Measurements from ENCODE around the gene ZNF548.

ZNF548 gene

GRCh38 chr19:57395710-57396109 lies 6.1 kb downstream of the ZNF548 start:
- DNase-seq (ENCODE audit: low read depth in 2 of 3, low spot score in 2 of 3), result no peak

GRCh38 chr19:57398868-57399267 lies 9.2 kb downstream of the ZNF548 start:
- no peak for DNase-seq (ENCODE audit: low read depth in 2 of 3, low spot score in 2 of 3)

GRCh38 chr19:57403737-57404563 lies 14.3 kb downstream of the ZNF548 start:
- no peak for DNase-seq (ENCODE audit: low read depth in 2 of 3, low spot score in 2 of 3)

GRCh38 chr19:57406516-57407123 lies 17.0 kb downstream of the ZNF548 start:
- peak; percentile 18 to 23 (median 22) for DNase-seq (ENCODE audit: low read depth in 2 of 3, low spot score in 2 of 3)

- peak; percentile 53 to 76 (median 74) for DNase-seq (ENCODE audit: low read depth in 2 of 3, low spot score in 2 of 3)
Observed at GRCh38 chr19:57410877-57411671, 21.4 kb downstream of the ZNF548 start, which contains the start of gene ZNF17. ZNF17 (plus strand) TSS chr19:57411161; CDS start chr19:57413616, 2,455 bp downstream.

GRCh38 chr19:57419439-57419838 lies 29.8 kb downstream of the ZNF548 start:
- DNase-seq (ENCODE audit: low read depth in 2 of 3, low spot score in 2 of 3), result no peak

- no peak for DNase-seq (ENCODE audit: low read depth in 2 of 3, low spot score in 2 of 3)
Observed at GRCh38 chr19:57421037-57421436, 31.4 kb downstream of the ZNF548 start.

GRCh38 chr19:57434386-57435061 lies 44.9 kb downstream of the ZNF548 start:
- DNase-seq (ENCODE audit: low read depth in 2 of 3, low spot score in 2 of 3), result no peak

- peak; percentile 67 to 80 (median 79) for DNase-seq (ENCODE audit: low read depth in 2 of 3, low spot score in 2 of 3)
Observed at GRCh38 chr19:57435062-57435978, 45.7 kb downstream of the ZNF548 start, which contains the start of gene ZNF749. ZNF749 (plus strand) TSS chr19:57435325; CDS start chr19:57435579, 254 bp downstream.

GRCh38 chr19:57436417-57436816 lies 46.8 kb downstream of the ZNF548 start:
- no peak for DNase-seq (ENCODE audit: low read depth in 2 of 3, low spot score in 2 of 3)

- DNase-seq (ENCODE audit: low read depth in 2 of 3, low spot score in 2 of 3), result no peak
Observed at GRCh38 chr19:57437931-57438330, 48.3 kb downstream of the ZNF548 start.

- DNase-seq (ENCODE audit: low read depth in 2 of 3, low spot score in 2 of 3), result no peak
Observed at GRCh38 chr19:57438925-57439324, 49.3 kb downstream of the ZNF548 start.

- no peak for DNase-seq (ENCODE audit: low read depth in 2 of 3, low spot score in 2 of 3)
Observed at GRCh38 chr19:57441979-57442752, 52.5 kb downstream of the ZNF548 start.

GRCh38 chr19:57443121-57443696 lies 53.6 kb downstream of the ZNF548 start:
- DNase-seq (ENCODE audit: low read depth in 2 of 3, low spot score in 2 of 3), result no peak

- DNase-seq (ENCODE audit: low read depth in 2 of 3, low spot score in 2 of 3), result no peak
Observed at GRCh38 chr19:57452307-57452706, 62.7 kb downstream of the ZNF548 start.
